GM12878 (cell line): ENCODE measurements around the gene CFAP45. TPM values are rescaled to one million over a fixed set of nuclear protein-coding genes. Genes with fewer than 3 reads are reported as not detected.

Experiments used
- ATAC-seq: fragments of 200-7000 bp; cut with Tn5 transposase; 3 replicates; pipeline ENCODE4 v1.9.1; 2020; ENCODE audit warnings: mild to moderate bottlenecking, moderate library complexity
- BruUV-seq: library from RNA; stranded (reverse); fragments of 400-500 nt; replicated peaks from 2 replicates; lab custom pipeline; 2021; lab: Mats Ljungman, UMichigan
- CTCF ChIA-PET: fragments of 300-600 bp; sonication (Branson Sonifier 250); formaldehyde crosslinking; extraction: SDS; loops from one replicate; lab custom pipeline; 2021; ENCODE audit warnings: inconsistent platforms; lab: Yijun Ruan, JAX
- POLR2A ChIA-PET: fragments of 350-600 bp; formaldehyde crosslinking; extraction: SDS; loops from one replicate; lab custom pipeline; 2021; ENCODE audit warnings: inconsistent platforms; lab: Charles Lee
- RAD21 ChIA-PET: fragments of 300-600 bp; sonication (Branson Sonifier 250); formaldehyde crosslinking; loops from one replicate; lab custom pipeline; 2023; ENCODE audit warnings: antibody characterized with exemption; ENCODE audit not compliant: unreplicated experiment; lab: Charles Lee
- SMC1A ChIA-PET: fragments of 300-600 bp; sonication (Branson Sonifier 250); formaldehyde crosslinking; loops from one replicate; lab custom pipeline; 2023; ENCODE audit not compliant: unreplicated experiment, uncharacterized antibody; lab: Charles Lee
- DNase-seq: peaks from one replicate; pipeline ENCODE4 v3.0.0-alpha.2; 2011; ENCODE audit warnings: low read depth, low spot score
- FAIRE-seq: peaks from 3 replicates; lab custom pipeline; 2011; peaks lifted over from hg19 to GRCh38; lab: Jason Lieb, UNC
- H2AFZ ChIP-seq: 2 replicates; pipeline ENCODE4 v1.6.0; 2011; ENCODE audit warnings: low read depth, low read length, control low read depth; ENCODE audit not compliant: control insufficient read depth
- H3K27ac ChIP-seq: 2 replicates; pipeline ENCODE4 v1.5.1; 2011; ENCODE audit warnings: control low read depth; ENCODE audit not compliant: control insufficient read depth, insufficient read depth
- H3K27me3 ChIP-seq, 2 experiments: replicated peaks in 1 of 2; 2 replicates each; pipeline versions ENCODE4 v1.6.0 to v1.6.1; 2011; ENCODE audit warnings: low read length in 1 of 2; ENCODE audit not compliant: control insufficient read depth in 2 of 2, insufficient read depth in 2 of 2
- H3K36me3 ChIP-seq, 2 experiments: 2 replicates each; pipeline ENCODE4 v1.5.1; 2011; ENCODE audit warnings: low read length in 1 of 2; ENCODE audit not compliant: control insufficient read depth in 2 of 2, insufficient read depth in 2 of 2
- H3K4me1 ChIP-seq: 2 replicates; pipeline ENCODE4 v1.6.1; 2011; ENCODE audit warnings: mild to moderate bottlenecking, low read length, moderate library complexity, mixed read lengths; ENCODE audit not compliant: control insufficient read depth, insufficient read depth
- H3K4me2 ChIP-seq: 2 replicates; pipeline ENCODE4 v1.6.0; 2011; ENCODE audit warnings: control low read depth; ENCODE audit not compliant: control insufficient read depth, insufficient read depth
- H3K4me3 ChIP-seq: fragments of 200-600 bp; sonication (generic); 2 replicates; pipeline ENCODE4 v1.5.1; 2016
- H3K79me2 ChIP-seq: 2 replicates; pipeline ENCODE4 v1.6.0; 2011; ENCODE audit warnings: low read length; ENCODE audit not compliant: control insufficient read depth, insufficient read depth
- H3K9ac ChIP-seq: 2 replicates; pipeline ENCODE4 v1.8.0; 2011; ENCODE audit warnings: low read length, control low read depth, mixed read lengths; ENCODE audit not compliant: control insufficient read depth, insufficient read depth
- H3K9me3 ChIP-seq: replicated peaks from 3 replicates; pipeline ENCODE4 v1.5.1; 2011; ENCODE audit warnings: mild to moderate bottlenecking, low read length; ENCODE audit not compliant: control insufficient read depth, insufficient read depth
- H4K20me1 ChIP-seq: 2 replicates; pipeline ENCODE4 v1.6.0; 2011; ENCODE audit not compliant: control insufficient read depth, insufficient read depth
- NR2F1 ChIP-seq: fragments of 450-650 bp; conservative IDR thresholded peaks from 2 replicates; pipeline ENCODE4 v1.6.1; 2017; ENCODE audit warnings: mild to moderate bottlenecking
- SREBF2 ChIP-seq: IDR thresholded peaks from 2 replicates; pipeline ENCODE4 v1.6.1; 2012; ENCODE audit warnings: mild to moderate bottlenecking, low read length
- WGBS: methylation state at CpG from one replicate; pipeline ENCODE4 v1.1.6; 2016; ENCODE audit warnings: low lambda C conversion rate; ENCODE audit not compliant: insufficient replicate concordance, insufficient coverage; ENCODE audit errors: missing lambda C conversion rate; 5-methylcytosine and 5-hydroxymethylcytosine counted together
- in situ Hi-C: fragments of 300-500 bp; cut with MboI; formaldehyde crosslinking; loops from 9 replicates; pipeline ENCODE4 v1.14.3; 2018; ENCODE audit warnings: mixed read lengths
- intact Hi-C: fragments of 100-400 bp; cut with micrococcal nuclease; formaldehyde crosslinking; loops from one replicate; pipeline ENCODE4 v1.14.2; 2022; ENCODE audit not compliant: unreplicated experiment
- polyA plus RNA-seq, 11 experiments: library from polyadenylated mRNA; depleted of rRNA in 4 of 11; unstranded in 6 of 11; stranded (reverse) in 5 of 11; fragments of >200 nt; fragmentation: Nextera tagmentation in 4 of 11; fragmentation: Illumina TruSeq in 1 of 11; extraction: Ambion mirVana in 4 of 11; extraction: Trizol in 1 of 11; gene quantifications; 1 replicate in 1 of 11; 2 replicates in 10 of 11; pipeline versions ENCODE4 v1.2.1 to v1.2.3, GENCODE V29; 2011 to 2016; ENCODE audit warnings: inconsistent platforms in 2 of 11, missing spikeins in 2 of 11, low read depth in 1 of 11
- total RNA-seq, 4 experiments: library from RNA; depleted of rRNA in 3 of 4; stranded (reverse); fragments of >200 nt in 3 of 4; fragmentation: Illumina TruSeq in 1 of 4; extraction: Trizol in 1 of 4; gene quantifications; 2 replicates each; pipeline versions ENCODE4 v1.2.1 to v1.2.3, GENCODE V29; 2013 to 2021
- TF ChIP-seq, protein P1 (sequence below): fragments of 450-650 bp; IDR thresholded peaks from 2 replicates; pipeline ENCODE4 v1.6.1; 2017; ENCODE audit warnings: mild to moderate bottlenecking, moderate library complexity

Gene CFAP45
- total and polyA plus RNA-seq, 10 of the 15 experiments (the other 5 are each of a cell fraction or from before 2014, with no cell fraction given), result 0.43 to 0.91 (median 0.67) TPM

DNA sequence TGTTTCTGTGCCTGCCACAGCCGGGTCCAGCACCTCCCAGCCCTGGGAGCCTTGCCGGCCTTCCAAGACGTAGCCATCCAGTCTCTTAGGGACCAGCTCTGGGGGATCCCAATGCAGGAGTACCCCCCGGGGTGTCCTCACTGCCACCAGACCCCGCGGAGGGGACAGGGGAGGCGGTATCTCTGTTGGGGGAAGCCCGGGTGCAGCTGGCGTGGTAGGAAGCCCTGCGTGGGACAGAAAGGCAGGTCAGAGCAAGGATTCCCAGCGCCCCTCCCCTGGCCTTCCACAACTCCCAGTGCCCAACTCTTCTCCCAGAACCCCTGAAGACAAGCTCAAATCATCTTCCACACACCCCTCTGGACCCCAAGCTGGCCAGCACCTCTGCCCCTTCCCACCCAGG lies 30.3 kb upstream of the CFAP45 start:
- ChIA-PET RAD21 (interaction anchor here (12.4 kb wide), 1 partner anchor 78 kb away, joined by 113 read pairs; no protein-coding TSS in a partner anchor), POLR2A (no interaction called here), SMC1A (interaction anchor here (1.7 kb wide), 1 partner anchor 38 kb away, joined by 7 read pairs; no protein-coding TSS in a partner anchor), CTCF (interaction anchor here (1.6 to 22.4 kb wide), 4 partner anchors 11 to 131 kb away, joined by 3 to 422 read pairs (median 6); no protein-coding TSS in a partner anchor)
- no peak for FAIRE-seq
- Histone ChIP-seq H3K4me3 (no peak overlapping the region), H3K9ac (no peak overlapping the region), H3K4me1 (peaks cover 8% of the 10 kb centered on the region; the same call in 1 of the 2 replicates), H3K27me3 (0 out of 4 replicates have a peak, but pooled peaks cover 0 to 2% of the 10 kb centered on the region in 2 experiments), H3K4me2 (no peak overlapping the region), H3K27ac (no peak overlapping the region), H3K9me3 (no peaks in the 10 kb centered on the region), H3K36me3 (no peaks in the 10 kb centered on the region), H4K20me1 (no peaks in the 10 kb centered on the region), H3K79me2 (peaks cover 2% of the 10 kb centered on the region), H2AFZ (no peak overlapping the region)
- no TSS peak for BruUV-seq
- 36% methylated on average over 11 of the region's 11 CpGs for WGBS
- no peak for ATAC-seq
- TF ChIP-seq SREBF2, result no peak
- TF ChIP-seq, protein P1, sequence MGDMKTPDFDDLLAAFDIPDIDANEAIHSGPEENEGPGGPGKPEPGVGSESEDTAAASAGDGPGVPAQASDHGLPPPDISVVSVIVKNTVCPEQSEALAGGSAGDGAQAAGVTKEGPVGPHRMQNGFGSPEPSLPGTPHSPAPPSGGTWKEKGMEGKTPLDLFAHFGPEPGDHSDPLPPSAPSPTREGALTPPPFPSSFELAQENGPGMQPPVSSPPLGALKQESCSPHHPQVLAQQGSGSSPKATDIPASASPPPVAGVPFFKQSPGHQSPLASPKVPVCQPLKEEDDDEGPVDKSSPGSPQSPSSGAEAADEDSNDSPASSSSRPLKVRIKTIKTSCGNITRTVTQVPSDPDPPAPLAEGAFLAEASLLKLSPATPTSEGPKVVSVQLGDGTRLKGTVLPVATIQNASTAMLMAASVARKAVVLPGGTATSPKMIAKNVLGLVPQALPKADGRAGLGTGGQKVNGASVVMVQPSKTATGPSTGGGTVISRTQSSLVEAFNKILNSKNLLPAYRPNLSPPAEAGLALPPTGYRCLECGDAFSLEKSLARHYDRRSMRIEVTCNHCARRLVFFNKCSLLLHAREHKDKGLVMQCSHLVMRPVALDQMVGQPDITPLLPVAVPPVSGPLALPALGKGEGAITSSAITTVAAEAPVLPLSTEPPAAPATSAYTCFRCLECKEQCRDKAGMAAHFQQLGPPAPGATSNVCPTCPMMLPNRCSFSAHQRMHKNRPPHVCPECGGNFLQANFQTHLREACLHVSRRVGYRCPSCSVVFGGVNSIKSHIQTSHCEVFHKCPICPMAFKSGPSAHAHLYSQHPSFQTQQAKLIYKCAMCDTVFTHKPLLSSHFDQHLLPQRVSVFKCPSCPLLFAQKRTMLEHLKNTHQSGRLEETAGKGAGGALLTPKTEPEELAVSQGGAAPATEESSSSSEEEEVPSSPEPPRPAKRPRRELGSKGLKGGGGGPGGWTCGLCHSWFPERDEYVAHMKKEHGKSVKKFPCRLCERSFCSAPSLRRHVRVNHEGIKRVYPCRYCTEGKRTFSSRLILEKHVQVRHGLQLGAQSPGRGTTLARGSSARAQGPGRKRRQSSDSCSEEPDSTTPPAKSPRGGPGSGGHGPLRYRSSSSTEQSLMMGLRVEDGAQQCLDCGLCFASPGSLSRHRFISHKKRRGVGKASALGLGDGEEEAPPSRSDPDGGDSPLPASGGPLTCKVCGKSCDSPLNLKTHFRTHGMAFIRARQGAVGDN, result no peak
- TF ChIP-seq NR2F1, result no peak
- in situ Hi-C loops (no loop called here), intact Hi-C loops (no loop called here)
- no peak for DNase-seq
